ENCODE data around the gene C11orf58. TPM values are rescaled to one million over a fixed set of nuclear protein-coding genes. Genes with fewer than 3 reads are reported as not detected.

Gene C11orf58
- total RNA-seq, 4 donors from 2014 or later = 65.5 to 115 (median 99.9) TPM

- DNase-seq = no peak
- Histone ChIP-seq H3K36me3 (no peaks in the 10 kb centered on the region), H3K4me1 (peaks cover 0 to 6% (median 0%) of the 10 kb centered on the region in 4 donors), H3K9me3 (no peaks in the 10 kb centered on the region), H3K4me3 (no peak overlapping the region), H3K27me3 (no peaks in the 10 kb centered on the region), H3K27ac (no peak overlapping the region)
- no peak for TF ChIP-seq POLR2A (IDR thresholded peaks at IDR 0.05)
- no peak for TF ChIP-seq EP300 (IDR thresholded peaks at IDR 0.05; ENCODE audit: low read depth)
- no peak for TF ChIP-seq POLR2AphosphoS5 (IDR thresholded peaks at IDR 0.05)
- TF ChIP-seq, protein P1, sequence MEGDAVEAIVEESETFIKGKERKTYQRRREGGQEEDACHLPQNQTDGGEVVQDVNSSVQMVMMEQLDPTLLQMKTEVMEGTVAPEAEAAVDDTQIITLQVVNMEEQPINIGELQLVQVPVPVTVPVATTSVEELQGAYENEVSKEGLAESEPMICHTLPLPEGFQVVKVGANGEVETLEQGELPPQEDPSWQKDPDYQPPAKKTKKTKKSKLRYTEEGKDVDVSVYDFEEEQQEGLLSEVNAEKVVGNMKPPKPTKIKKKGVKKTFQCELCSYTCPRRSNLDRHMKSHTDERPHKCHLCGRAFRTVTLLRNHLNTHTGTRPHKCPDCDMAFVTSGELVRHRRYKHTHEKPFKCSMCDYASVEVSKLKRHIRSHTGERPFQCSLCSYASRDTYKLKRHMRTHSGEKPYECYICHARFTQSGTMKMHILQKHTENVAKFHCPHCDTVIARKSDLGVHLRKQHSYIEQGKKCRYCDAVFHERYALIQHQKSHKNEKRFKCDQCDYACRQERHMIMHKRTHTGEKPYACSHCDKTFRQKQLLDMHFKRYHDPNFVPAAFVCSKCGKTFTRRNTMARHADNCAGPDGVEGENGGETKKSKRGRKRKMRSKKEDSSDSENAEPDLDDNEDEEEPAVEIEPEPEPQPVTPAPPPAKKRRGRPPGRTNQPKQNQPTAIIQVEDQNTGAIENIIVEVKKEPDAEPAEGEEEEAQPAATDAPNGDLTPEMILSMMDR (IDR thresholded peaks at IDR 0.05) = no peak
- in situ Hi-C loops (cut with MboI; ENCODE audit: low pct_ligation_motif_present in 1 of 4, low pct_unique_long_range_greater_than_20kb in 1 of 4, low sequenced_read_pairs in 3 of 4) = no loop called here
- WGBS, 2 donors (ENCODE audit: low coverage in 1 of 2) = 88 to 92% methylated on average over 3 to 8 of the region's 8 CpGs
- intact Hi-C loops (cut with DNase I; ENCODE audit: low total_unique reads) = no loop called here
These were observed 40.4 kb downstream of the C11orf58 start for GRCh38 chr11:16778876-16779275.

DNA sequence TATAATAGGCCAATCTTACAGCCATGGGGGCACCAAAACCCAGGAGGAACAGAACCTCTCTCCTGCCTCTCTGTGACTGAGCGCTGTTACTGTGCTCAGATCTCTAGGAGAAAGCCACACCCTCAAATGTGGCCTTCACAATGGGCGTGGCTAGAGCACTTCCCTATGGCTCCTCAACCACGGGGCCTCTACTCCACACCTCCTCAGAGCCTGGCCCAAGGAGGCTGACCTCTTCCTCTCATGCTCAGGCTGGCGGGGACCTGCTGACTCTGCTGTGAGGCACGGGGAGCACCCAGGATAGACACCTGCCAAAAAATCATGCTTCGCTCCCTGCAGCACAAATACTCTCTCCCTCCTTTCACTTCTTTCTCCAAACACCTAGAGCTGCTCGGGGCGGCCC is 41.0 kb downstream of the C11orf58 start:
- TF ChIP-seq POLR2AphosphoS5 (IDR thresholded peaks at IDR 0.05) (no peak), EP300 (IDR thresholded peaks at IDR 0.05; ENCODE audit: low read depth) (no peak), POLR2A (IDR thresholded peaks at IDR 0.05) (no peak)
- TF ChIP-seq, protein P1 (IDR thresholded peaks at IDR 0.05) = no peak
- Histone ChIP-seq H3K36me3 (no peaks in the 10 kb centered on the region), H3K27me3 (no peaks in the 10 kb centered on the region), H3K4me1 (peaks cover 0 to 6% (median 0%) of the 10 kb centered on the region in 4 donors), H3K9me3 (no peaks in the 10 kb centered on the region), H3K27ac (no peak overlapping the region), H3K4me3 (no peak overlapping the region)
- intact Hi-C loops (cut with DNase I; ENCODE audit: low total_unique reads) (no loop called here), in situ Hi-C loops (cut with MboI; ENCODE audit: low pct_ligation_motif_present in 1 of 4, low pct_unique_long_range_greater_than_20kb in 1 of 4, low sequenced_read_pairs in 3 of 4) (no loop called here)
- 76 to 100% methylated on average over 3 to 8 of the region's 8 CpGs for WGBS, 2 donors (ENCODE audit: low coverage in 1 of 2)
- peak; percentile 64 for DNase-seq

DNA sequence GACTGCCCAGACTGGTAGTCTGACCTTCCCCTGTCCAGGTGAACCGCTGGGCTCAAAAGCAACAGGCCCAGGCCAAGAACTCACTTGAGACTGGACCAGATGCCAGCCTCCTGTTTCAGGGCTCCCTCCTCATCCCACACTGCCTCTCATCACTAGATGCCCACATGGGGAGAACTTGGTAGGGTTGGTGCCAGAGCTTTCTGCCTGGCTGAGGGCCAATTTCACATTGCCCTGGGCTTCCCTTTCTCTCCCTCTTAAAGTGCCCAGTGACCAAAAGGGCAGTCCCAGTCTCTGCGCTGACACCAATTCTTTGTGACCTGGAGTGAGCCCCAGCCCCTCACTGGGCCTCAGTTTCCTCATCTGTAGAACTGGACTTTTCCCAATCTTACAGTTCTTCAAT is 41.7 kb downstream of the C11orf58 start:
- in situ Hi-C loops (cut with MboI; ENCODE audit: low pct_ligation_motif_present in 1 of 4, low pct_unique_long_range_greater_than_20kb in 1 of 4, low sequenced_read_pairs in 3 of 4) (no loop called here), intact Hi-C loops (cut with DNase I; ENCODE audit: low total_unique reads) (no loop called here)
- WGBS, 2 donors (ENCODE audit: low coverage in 1 of 2) = 96% methylated on average over 2 of the region's 2 CpGs; no CpG with 5 or more reads in 1 of the 2 donors
- Histone ChIP-seq H3K4me3 (no peak overlapping the region), H3K4me1 (peaks cover 0 to 6% (median 0%) of the 10 kb centered on the region in 4 donors), H3K27me3 (no peaks in the 10 kb centered on the region), H3K36me3 (no peaks in the 10 kb centered on the region), H3K9me3 (no peaks in the 10 kb centered on the region), H3K27ac (no peak overlapping the region)
- DNase-seq = no peak
- TF ChIP-seq POLR2A (IDR thresholded peaks at IDR 0.05) = no peak

- Histone ChIP-seq H3K4me1 (peaks cover 0 to 6% (median 0%) of the 10 kb centered on the region in 4 donors), H3K9me3 (no peaks in the 10 kb centered on the region), H3K27ac (no peak overlapping the region), H3K36me3 (no peaks in the 10 kb centered on the region), H3K4me3 (no peak overlapping the region), H3K27me3 (no peaks in the 10 kb centered on the region)
- intact Hi-C loops (cut with DNase I; ENCODE audit: low total_unique reads) (no loop called here), in situ Hi-C loops (cut with MboI; ENCODE audit: low pct_ligation_motif_present in 1 of 4, low pct_unique_long_range_greater_than_20kb in 1 of 4, low sequenced_read_pairs in 3 of 4) (no loop called here)
- no peak for DNase-seq
- TF ChIP-seq EP300 (IDR thresholded peaks at IDR 0.05; ENCODE audit: low read depth) = no peak
- TF ChIP-seq, protein P1 (IDR thresholded peaks at IDR 0.05) = no peak
- TF ChIP-seq POLR2AphosphoS5 (IDR thresholded peaks at IDR 0.05) = no peak
- TF ChIP-seq POLR2A (IDR thresholded peaks at IDR 0.05) = no peak
- WGBS, 2 donors (ENCODE audit: low coverage in 1 of 2) = 82 to 92% methylated on average over 12 to 19 of the region's 19 CpGs
These were observed 42.5 kb downstream of the C11orf58 start for GRCh38 chr11:16780698-16781550.

All from transverse colon (tissue), 4 donors.